Esophagus muscularis mucosa (tissue), 4 donors: Measurements from ENCODE around the gene GAS7. TPM values are rescaled to one million over a fixed set of nuclear protein-coding genes. Genes with fewer than 3 reads are reported as not detected.

Experiments
- DNase-seq: peaks from one replicate; pipeline ENCODE4 v3.0.0-alpha.2; 2017; ENCODE audit errors: extremely low spot score
- H3K27ac ChIP-seq, 4 donors: fragments of 200-600 bp; sonication (generic); replicated peaks in 1 of 4; 1 replicate in 3 of 4; 2 replicates in 1 of 4; pipeline ENCODE4 v1.5.1; 2016 to 2019; ENCODE audit warnings: mild to moderate bottlenecking in 1 of 4
- H3K27me3 ChIP-seq, 4 donors: fragments of 200-600 bp; sonication (generic); one replicate each; pipeline versions ENCODE4 v1.5.1 to v1.6.0; 2016 to 2019
- H3K36me3 ChIP-seq, 4 donors: fragments of 200-600 bp; sonication (generic); one replicate each; pipeline ENCODE4 v1.5.1; 2016 to 2019
- H3K4me1 ChIP-seq, 4 donors: fragments of 200-600 bp; sonication (generic); one replicate each; pipeline ENCODE4 v1.5.1; 2016 to 2019
- H3K4me3 ChIP-seq, 4 donors: fragments of 200-600 bp; sonication (generic); 1 replicate in 2 of 4; 2 replicates in 2 of 4; pipeline ENCODE4 v1.5.1; 2016 to 2019; ENCODE audit warnings: mild to moderate bottlenecking in 4 of 4, moderate library complexity in 1 of 4
- H3K9me3 ChIP-seq, 4 donors: fragments of 200-600 bp; sonication (generic); 1 replicate in 3 of 4; 2 replicates in 1 of 4; pipeline ENCODE4 v1.5.1; 2016 to 2019
- CTCF ChIP-seq, 3 experiments: fragments of 200-600 bp in 2 of 3; fragments of 450-650 bp in 1 of 3; sonication (generic) in 2 of 3; IDR thresholded peaks; one replicate each; pipeline ENCODE4 v1.5.1; 2017 to 2019; ENCODE audit warnings: antibody characterized with exemption in 3 of 3, mild to moderate bottlenecking in 2 of 3, moderate library complexity in 1 of 3
- EP300 ChIP-seq: sonication (generic); formaldehyde crosslinking; IDR thresholded peaks from one replicate; pipeline ENCODE4 v1.6.1; 2017; ENCODE audit warnings: antibody characterized with exemption
- POLR2A ChIP-seq: fragments of 450-650 bp; IDR thresholded peaks from one replicate; pipeline ENCODE4 v1.6.1; 2017; ENCODE audit warnings: antibody characterized with exemption, moderate library complexity, mild to moderate bottlenecking, low read depth
- POLR2AphosphoS5 ChIP-seq, 2 donors: sonication (generic); formaldehyde crosslinking; IDR thresholded peaks; one replicate each; pipeline ENCODE4 v1.6.1; 2017; ENCODE audit warnings: antibody characterized with exemption in 2 of 2
- WGBS: methylation state at CpG from one replicate; pipeline ENCODE4 v1.1.5; 2018; 5-methylcytosine and 5-hydroxymethylcytosine counted together
- intact Hi-C: fragments of 100-400 bp; cut with DNase I; formaldehyde crosslinking; loops from one replicate; pipeline ENCODE4 v1.15.1; 2023
- total RNA-seq, 4 donors: library from RNA; depleted of rRNA; stranded (reverse); fragments of >200 nt; gene quantifications; one replicate each; pipeline versions ENCODE4 v1.1.0 to v1.2.1, GENCODE V29; 2016

The GAS7 gene
- total RNA-seq, 4 donors from 2014 or later: 77.3 to 124 (median 86.7) TPM

- no peaks in the 10 kb centered on the region for H3K27me3 ChIP-seq
- peaks cover 4 to 66% (median 47%) of the 10 kb centered on the region in 4 donors for H3K4me1 ChIP-seq
- no peak overlapping the region for H3K4me3 ChIP-seq
- WGBS: 61% methylated on average over 3 of the region's 3 CpGs
- H3K27ac ChIP-seq: peak overlapping the region in 2 of 4 donors; percentile 4 to 27
- DNase-seq: no peak
- TF ChIP-seq CTCF (IDR thresholded peaks at IDR 0.05) (no peak), POLR2AphosphoS5 (IDR thresholded peaks at IDR 0.05) (no peak), EP300 (no peak), POLR2A (no peak)
- H3K9me3 ChIP-seq: no peaks in the 10 kb centered on the region
- peaks cover 0 to 10% (median 0%) of the 10 kb centered on the region in 4 donors for H3K36me3 ChIP-seq
- intact Hi-C loops: no loop called here
Measured at GRCh38 chr17:10031127-10031526, 167.3 kb downstream of the GAS7 start.

DNA sequence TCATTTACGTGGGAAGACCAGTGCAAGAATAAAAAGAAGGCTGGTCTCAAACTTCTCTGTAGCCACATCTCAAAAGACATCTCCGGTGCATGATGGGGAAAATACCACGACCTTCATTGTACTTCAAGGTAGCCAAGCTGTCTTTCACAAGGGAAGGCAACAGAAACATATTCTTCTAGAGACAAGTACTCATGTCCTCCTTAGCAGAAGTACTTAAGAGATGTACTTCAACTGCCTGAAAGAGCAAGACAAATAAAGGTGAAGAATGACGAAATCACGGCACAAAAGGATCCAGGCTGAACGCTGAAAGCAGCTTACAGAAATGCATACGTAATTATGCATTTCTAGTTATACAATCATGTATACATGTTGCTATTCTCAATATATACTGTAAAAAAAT, 169.3 kb downstream of the GAS7 start:
- H3K36me3 ChIP-seq: peaks cover 0 to 10% (median 0%) of the 10 kb centered on the region in 4 donors
- no peaks in the 10 kb centered on the region for H3K27me3 ChIP-seq
- no peak overlapping the region for H3K27ac ChIP-seq
- TF ChIP-seq POLR2AphosphoS5 (IDR thresholded peaks at IDR 0.05) (no peak), EP300 (no peak), CTCF (IDR thresholded peaks at IDR 0.05) (no peak), POLR2A (no peak)
- intact Hi-C loops: no loop called here
- 82% methylated on average over 7 of the region's 7 CpGs for WGBS
- peaks cover 4 to 54% (median 37%) of the 10 kb centered on the region in 4 donors for H3K4me1 ChIP-seq
- H3K4me3 ChIP-seq: no peak overlapping the region
- no peak for DNase-seq
- H3K9me3 ChIP-seq: no peaks in the 10 kb centered on the region

- no peak for TF ChIP-seq POLR2A
- TF ChIP-seq CTCF (IDR thresholded peaks at IDR 0.05): no peak
- TF ChIP-seq EP300: no peak
- no peak for TF ChIP-seq POLR2AphosphoS5 (IDR thresholded peaks at IDR 0.05)
- no peaks in the 10 kb centered on the region for H3K9me3 ChIP-seq
- H3K27ac ChIP-seq: no peak overlapping the region
- H3K4me1 ChIP-seq: peaks cover 12 to 37% (median 34%) of the 10 kb centered on the region in 4 donors
- 76% methylated on average over 16 of the region's 21 CpGs for WGBS
- intact Hi-C loops: no loop called here
- no peak overlapping the region for H3K4me3 ChIP-seq
- no peaks in the 10 kb centered on the region for H3K27me3 ChIP-seq
- H3K36me3 ChIP-seq: peaks cover 0 to 6% (median 0%) of the 10 kb centered on the region in 4 donors
- DNase-seq: no peak
Measured at GRCh38 chr17:10025976-10026901, 172.2 kb downstream of the GAS7 start.

- Histone ChIP-seq H3K4me1 (peaks cover 13 to 39% (median 37%) of the 10 kb centered on the region in 4 donors), H3K9me3 (no peaks in the 10 kb centered on the region), H3K27ac (no peak overlapping the region), H3K27me3 (no peaks in the 10 kb centered on the region), H3K36me3 (peaks cover 0 to 4% (median 0%) of the 10 kb centered on the region in 4 donors), H3K4me3 (no peak overlapping the region)
- WGBS: 91% methylated on average over 6 of the region's 6 CpGs
- intact Hi-C loops: no loop called here
- TF ChIP-seq CTCF (IDR thresholded peaks at IDR 0.05) (no peak), POLR2A (no peak), EP300 (no peak), POLR2AphosphoS5 (IDR thresholded peaks at IDR 0.05) (no peak)
- no peak for DNase-seq
Measured at GRCh38 chr17:10025224-10025623, 173.2 kb downstream of the GAS7 start.
